ENCODE results near the gene SNX30. TPM values are rescaled to one million over a fixed set of nuclear protein-coding genes. Genes with fewer than 3 reads are reported as not detected.

The SNX30 gene
- total RNA-seq, 1 experiment from 2014 or later = 10.2 TPM

DNA sequence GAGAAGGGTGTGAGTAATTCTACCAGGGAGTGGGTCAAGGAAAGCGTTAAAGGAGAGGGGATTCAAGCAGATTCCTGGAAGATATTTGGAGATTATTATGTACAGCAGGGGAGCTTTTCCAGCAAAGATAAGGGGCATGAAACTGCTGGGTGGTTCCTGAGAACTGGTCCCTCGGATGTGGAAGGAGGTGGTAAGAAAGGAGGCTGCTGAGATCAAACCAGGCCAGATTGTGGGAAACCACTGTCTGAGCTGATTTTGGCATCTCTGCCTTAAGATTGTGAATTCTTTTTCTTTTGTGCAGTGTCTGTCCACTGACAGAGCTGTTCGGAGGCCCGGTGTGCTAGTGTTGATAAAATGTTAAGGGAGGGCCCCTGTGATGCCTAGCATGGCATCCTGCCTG, 45.4 kb downstream of the SNX30 start:
- H3K36me3 ChIP-seq = no peaks in the 10 kb centered on the region
- no peak overlapping the region for H3K27ac ChIP-seq
- H3K4me3 ChIP-seq = no peak overlapping the region
- DNase-seq (ENCODE audit: low read depth in 1 of 2, low spot score in 2 of 2) = no peak
- no peaks in the 10 kb centered on the region for H3K9me3 ChIP-seq (replicated peaks)
- no peaks in the 10 kb centered on the region for H3K27me3 ChIP-seq (replicated peaks)
- H3K4me1 ChIP-seq (replicated peaks) = no peaks in the 10 kb centered on the region

DNA sequence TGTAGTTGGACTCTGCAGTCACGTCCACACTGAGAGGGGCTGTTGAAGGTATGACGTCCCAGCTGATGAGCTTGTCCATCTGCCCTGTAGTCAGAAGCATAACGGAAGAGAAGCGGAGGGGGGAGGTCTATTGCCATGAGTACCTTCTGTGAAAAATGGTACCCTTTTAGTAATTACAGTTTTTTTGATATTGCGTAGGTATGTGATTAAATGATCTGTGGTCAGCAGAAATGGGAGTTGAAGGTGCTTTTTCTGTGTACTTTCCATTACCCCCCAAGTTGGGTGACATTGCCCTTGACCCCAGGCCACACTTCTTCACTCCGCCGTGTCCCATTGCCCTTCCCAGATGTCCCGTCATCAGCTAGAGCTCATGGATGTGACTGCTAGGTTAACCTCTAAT, 45.9 kb downstream of the SNX30 start:
- Histone ChIP-seq H3K27me3 (replicated peaks) (no peaks in the 10 kb centered on the region), H3K27ac (no peak overlapping the region), H3K4me3 (no peak overlapping the region), H3K36me3 (no peaks in the 10 kb centered on the region), H3K9me3 (replicated peaks) (no peaks in the 10 kb centered on the region), H3K4me1 (replicated peaks) (no peaks in the 10 kb centered on the region)
- DNase-seq (ENCODE audit: low read depth in 1 of 2, low spot score in 2 of 2) = no peak

DNA sequence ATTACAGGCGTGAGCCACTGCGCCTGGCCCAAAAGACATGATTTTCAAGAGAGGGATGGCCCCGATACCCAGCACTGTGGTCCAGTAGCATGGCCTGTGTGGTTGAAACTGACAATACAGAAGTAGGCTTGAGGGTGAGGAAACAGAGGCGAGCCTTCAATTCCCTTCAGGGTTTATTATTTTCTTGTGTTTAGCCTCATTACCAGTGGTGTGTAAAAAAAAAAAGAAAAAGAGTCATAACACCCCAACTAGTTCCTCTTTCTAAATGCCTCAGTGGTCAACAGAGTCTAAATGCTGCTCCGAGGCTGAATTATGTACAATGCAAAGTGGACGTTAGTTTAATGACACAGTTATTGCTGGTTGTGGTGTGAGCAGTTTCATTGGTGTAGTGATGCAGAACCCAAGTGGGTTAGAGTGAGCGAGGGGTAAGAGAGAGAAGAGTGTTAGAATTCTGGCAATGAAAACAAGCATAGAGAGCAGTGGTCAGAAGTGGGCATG, 58.8 kb downstream of the SNX30 start:
- Histone ChIP-seq H3K9me3 (replicated peaks) (no peaks in the 10 kb centered on the region), H3K4me1 (replicated peaks) (no peaks in the 10 kb centered on the region), H3K4me3 (no peak overlapping the region), H3K27me3 (replicated peaks) (no peaks in the 10 kb centered on the region), H3K36me3 (no peaks in the 10 kb centered on the region), H3K27ac (no peak overlapping the region)
- DNase-seq (ENCODE audit: low read depth in 1 of 2, low spot score in 2 of 2) = no peak

DNA sequence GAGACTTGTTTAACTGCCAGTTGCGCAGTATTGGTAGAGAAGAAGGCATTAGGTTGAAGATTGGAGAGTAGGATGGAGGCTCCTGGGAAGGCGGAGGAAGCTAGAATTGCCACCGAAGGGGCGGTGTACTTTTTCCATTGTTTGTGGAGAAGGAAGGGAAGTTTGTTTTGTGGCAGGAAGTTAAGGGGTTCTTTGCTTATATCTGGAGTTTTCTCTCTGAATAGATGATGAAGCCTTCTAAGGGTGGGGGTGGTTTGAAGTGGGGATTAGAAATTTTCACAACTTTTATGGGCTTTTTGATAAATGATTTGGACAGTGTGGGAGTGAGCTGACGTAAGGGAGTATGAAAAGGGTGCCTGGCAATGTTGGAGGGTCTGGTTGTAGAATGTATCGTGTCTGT, 59.3 kb downstream of the SNX30 start:
- no peak for DNase-seq (ENCODE audit: low read depth in 1 of 2, low spot score in 2 of 2)
- no peaks in the 10 kb centered on the region for H3K27me3 ChIP-seq (replicated peaks)
- no peak overlapping the region for H3K27ac ChIP-seq
- no peaks in the 10 kb centered on the region for H3K4me1 ChIP-seq (replicated peaks)
- no peaks in the 10 kb centered on the region for H3K36me3 ChIP-seq
- H3K9me3 ChIP-seq (replicated peaks) = no peaks in the 10 kb centered on the region
- no peak overlapping the region for H3K4me3 ChIP-seq

DNA sequence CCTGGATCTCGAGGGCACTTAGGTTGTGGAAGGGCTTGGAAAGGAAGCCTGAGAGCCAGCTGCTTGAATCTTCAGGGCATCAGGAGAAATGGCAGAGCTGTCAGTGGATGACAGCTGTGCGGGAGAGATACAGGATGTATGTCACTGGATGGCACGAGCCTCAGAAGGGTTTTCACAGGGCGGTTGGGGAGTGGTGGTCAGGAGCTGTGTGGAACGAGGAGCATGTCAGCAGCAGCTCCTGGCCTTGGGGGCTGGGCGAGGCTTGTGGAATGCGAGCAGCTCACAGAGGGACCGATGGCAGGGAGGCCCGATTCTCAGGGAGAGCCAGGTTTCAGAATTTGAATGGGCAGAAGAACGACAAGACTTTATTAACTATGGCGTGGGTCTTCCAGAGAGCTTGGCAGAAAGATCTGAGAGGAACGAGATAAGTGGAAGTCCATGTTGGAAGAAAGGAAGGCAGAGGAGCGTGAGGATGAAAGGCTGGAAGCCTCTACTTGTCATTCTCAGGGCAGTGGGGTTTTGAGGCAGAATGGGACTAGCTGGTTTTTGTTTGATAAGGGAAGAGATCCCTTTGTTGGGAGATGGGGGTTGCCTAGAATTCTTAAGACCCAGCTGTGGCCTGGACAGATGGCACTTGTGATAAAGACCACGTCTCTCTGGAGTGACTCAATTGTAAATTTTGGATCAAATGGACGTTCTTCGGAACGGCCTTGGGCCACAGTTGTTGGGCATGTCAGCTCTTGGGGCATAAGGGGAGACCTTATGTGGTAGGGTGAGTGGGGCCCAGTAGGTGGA, 60.3 kb downstream of the SNX30 start:
- no peak overlapping the region for H3K27ac ChIP-seq
- DNase-seq (ENCODE audit: low read depth in 1 of 2, low spot score in 2 of 2) = no peak
- no peaks in the 10 kb centered on the region for H3K36me3 ChIP-seq
- no peak overlapping the region for H3K4me3 ChIP-seq
- no peaks in the 10 kb centered on the region for H3K4me1 ChIP-seq (replicated peaks)
- H3K9me3 ChIP-seq (replicated peaks) = no peaks in the 10 kb centered on the region
- no peaks in the 10 kb centered on the region for H3K27me3 ChIP-seq (replicated peaks)

DNA sequence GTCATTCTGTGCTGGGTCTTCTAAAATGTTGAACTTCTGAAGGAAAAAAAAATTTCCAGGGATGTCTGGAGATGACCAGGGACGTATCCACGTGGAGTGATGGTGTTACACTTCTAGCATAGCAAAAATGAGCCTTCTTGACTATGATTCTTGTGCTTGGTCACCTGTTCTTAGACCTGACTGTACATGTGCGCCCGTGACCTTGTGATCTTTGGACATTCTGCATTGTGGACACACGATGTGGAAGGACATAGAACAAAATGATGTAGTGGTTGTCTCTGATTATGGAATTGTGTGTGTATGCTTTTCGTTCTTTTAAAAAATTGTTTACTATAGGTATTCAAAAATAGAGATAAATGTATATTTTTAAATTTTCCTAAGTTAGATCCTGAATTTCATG, 61.0 kb downstream of the SNX30 start:
- no peaks in the 10 kb centered on the region for H3K36me3 ChIP-seq
- DNase-seq (ENCODE audit: low read depth in 1 of 2, low spot score in 2 of 2) = no peak
- H3K4me1 ChIP-seq (replicated peaks) = no peaks in the 10 kb centered on the region
- no peak overlapping the region for H3K4me3 ChIP-seq
- H3K9me3 ChIP-seq (replicated peaks) = no peaks in the 10 kb centered on the region
- no peaks in the 10 kb centered on the region for H3K27me3 ChIP-seq (replicated peaks)
- H3K27ac ChIP-seq = no peak overlapping the region

DNA sequence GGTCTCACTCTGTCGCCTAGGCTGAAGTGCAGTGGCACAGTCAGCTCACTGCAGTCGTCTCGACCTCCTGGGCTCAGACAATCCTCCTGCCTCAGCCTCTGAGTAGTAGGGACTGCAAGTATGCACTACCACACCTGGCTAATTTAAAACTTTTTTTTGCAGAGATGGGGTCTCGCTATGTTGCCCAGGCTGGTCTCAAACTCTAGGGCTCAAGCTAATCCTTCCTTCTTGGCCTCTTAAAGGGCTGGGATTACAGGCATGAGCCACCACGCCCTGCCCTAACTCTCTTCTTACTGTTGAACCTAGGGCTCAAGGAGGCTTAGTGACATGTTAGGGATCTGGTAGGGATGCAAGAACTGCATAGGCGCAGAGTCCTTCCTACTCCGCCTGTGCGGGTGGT, 65.3 kb downstream of the SNX30 start:
- H3K27ac ChIP-seq = no peak overlapping the region
- no peaks in the 10 kb centered on the region for H3K9me3 ChIP-seq (replicated peaks)
- 0 out of 2 replicates have a peak, but pooled peaks cover 3% of the 10 kb centered on the region for H3K36me3 ChIP-seq
- no peaks in the 10 kb centered on the region for H3K27me3 ChIP-seq (replicated peaks)
- DNase-seq (ENCODE audit: low read depth in 1 of 2, low spot score in 2 of 2) = no peak
- no peaks in the 10 kb centered on the region for H3K4me1 ChIP-seq (replicated peaks)
- H3K4me3 ChIP-seq = no peak overlapping the region

DNA sequence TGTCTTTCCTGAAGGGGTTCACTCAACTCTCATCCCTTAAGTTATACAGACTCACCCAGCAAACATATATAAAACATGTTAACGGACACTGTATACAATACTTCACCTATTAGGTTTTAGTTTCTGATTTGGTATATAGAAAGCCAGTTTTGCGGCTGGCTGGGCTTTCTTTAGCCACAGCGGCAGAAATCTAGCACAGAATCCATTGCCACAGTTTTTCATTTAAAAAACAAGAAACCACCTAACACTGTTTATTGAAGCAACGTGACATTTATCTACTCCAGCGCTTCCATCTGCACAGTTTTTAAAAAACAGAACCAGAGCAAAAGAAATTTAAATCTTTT, 67.3 kb downstream of the SNX30 start:
- H3K4me3 ChIP-seq = no peak overlapping the region
- H3K9me3 ChIP-seq (replicated peaks) = no peaks in the 10 kb centered on the region
- no peak for DNase-seq (ENCODE audit: low read depth in 1 of 2, low spot score in 2 of 2)
- no peaks in the 10 kb centered on the region for H3K4me1 ChIP-seq (replicated peaks)
- no peaks in the 10 kb centered on the region for H3K27me3 ChIP-seq (replicated peaks)
- H3K27ac ChIP-seq = no peak overlapping the region
- 0 out of 2 replicates have a peak, but pooled peaks cover 3% of the 10 kb centered on the region for H3K36me3 ChIP-seq

DNA sequence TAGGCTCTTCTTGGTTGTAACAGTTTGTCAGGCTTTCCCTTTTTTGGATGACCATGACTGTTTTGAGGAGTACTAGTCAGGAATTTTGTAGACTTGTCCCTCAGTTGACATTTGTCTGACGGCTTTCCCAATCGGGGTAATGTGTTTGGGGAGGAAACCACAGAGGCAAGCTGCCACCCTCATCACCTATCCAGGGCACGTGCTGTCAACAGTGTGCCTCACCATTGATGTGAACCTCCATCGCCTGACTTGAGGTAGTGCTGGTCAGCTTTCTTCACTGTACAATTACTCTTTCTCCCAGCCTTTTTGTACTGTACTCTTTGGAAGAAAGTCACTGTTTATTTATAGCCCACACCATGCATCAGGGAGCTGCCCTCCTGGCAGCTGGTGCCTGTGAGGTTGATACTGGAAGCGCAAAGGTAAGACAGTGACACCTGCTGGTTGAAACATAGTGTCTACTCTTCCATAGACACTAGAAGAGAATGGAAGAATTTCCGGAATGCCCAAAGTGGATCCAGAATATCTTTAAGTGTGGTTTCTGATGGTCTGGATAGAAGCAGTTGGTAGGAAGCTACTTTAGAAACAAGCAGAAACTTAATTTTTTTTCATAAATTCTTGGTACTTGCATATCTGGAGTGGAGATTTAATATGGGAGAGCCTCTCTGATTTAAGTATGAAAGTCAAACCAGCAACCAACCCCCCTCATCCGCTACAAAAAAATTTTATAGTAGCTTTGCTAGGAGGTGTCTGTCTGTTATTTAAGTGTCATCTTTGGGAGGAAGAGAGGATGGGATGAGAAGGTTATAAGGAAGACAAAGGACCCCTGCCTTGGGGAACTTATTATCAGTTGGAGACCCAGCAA, 69.3 kb downstream of the SNX30 start:
- no peaks in the 10 kb centered on the region for H3K27me3 ChIP-seq (replicated peaks)
- H3K27ac ChIP-seq = no peak overlapping the region
- H3K4me3 ChIP-seq = no peak overlapping the region
- no peaks in the 10 kb centered on the region for H3K4me1 ChIP-seq (replicated peaks)
- no peaks in the 10 kb centered on the region for H3K9me3 ChIP-seq (replicated peaks)
- peak in 1 of 2 experiments; percentile 28 for DNase-seq (ENCODE audit: low read depth in 1 of 2, low spot score in 2 of 2)
- 0 out of 2 replicates have a peak, but pooled peaks cover 3% of the 10 kb centered on the region for H3K36me3 ChIP-seq

DNA sequence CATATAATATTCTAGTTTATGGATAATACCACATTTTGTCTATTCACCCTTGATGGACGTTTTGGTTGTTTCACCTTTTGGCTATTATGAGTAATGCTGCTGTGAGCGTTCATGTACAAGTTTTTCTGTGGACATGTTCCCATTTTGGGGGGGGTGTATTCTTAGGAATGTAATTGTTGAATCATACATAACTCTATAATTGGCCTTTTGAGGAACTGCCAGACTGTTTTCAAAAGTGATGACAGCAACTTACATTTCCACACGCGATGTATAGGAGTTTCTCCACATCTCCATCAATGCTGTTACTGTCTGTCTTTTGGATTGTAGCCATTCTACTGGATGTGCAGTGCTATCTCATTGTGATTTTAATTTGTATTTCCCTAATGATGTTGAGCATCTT, 70.3 kb downstream of the SNX30 start:
- no peak overlapping the region for H3K27ac ChIP-seq
- H3K36me3 ChIP-seq = 0 out of 2 replicates have a peak, but pooled peaks cover 3% of the 10 kb centered on the region
- H3K27me3 ChIP-seq (replicated peaks) = no peaks in the 10 kb centered on the region
- H3K4me3 ChIP-seq = no peak overlapping the region
- H3K9me3 ChIP-seq (replicated peaks) = no peaks in the 10 kb centered on the region
- DNase-seq (ENCODE audit: low read depth in 1 of 2, low spot score in 2 of 2) = no peak
- H3K4me1 ChIP-seq (replicated peaks) = no peaks in the 10 kb centered on the region

DNA sequence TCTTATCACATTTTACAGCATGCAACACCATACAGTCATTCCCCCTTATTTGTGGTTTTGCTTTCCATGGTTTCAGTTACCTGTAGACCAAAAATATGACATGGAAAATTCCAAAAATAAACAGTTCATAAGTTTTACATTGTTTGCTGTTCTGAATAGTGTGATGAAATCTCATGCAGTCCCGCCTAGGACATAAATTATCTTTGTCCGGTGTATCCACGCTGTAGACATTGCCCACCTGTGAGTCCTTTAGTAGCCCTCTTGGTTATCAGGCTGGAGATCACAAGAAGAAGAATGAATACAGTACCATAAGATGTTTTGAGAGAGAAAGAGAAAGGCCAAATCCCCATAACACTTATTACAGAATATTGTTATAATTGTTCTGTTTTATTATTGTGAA, 72.1 kb downstream of the SNX30 start:
- no peaks in the 10 kb centered on the region for H3K9me3 ChIP-seq (replicated peaks)
- DNase-seq (ENCODE audit: low read depth in 1 of 2, low spot score in 2 of 2) = no peak
- H3K27ac ChIP-seq = no peak overlapping the region
- no peaks in the 10 kb centered on the region for H3K4me1 ChIP-seq (replicated peaks)
- no peaks in the 10 kb centered on the region for H3K27me3 ChIP-seq (replicated peaks)
- no peak overlapping the region for H3K4me3 ChIP-seq
- H3K36me3 ChIP-seq = 0 out of 2 replicates have a peak, but pooled peaks cover 1% of the 10 kb centered on the region

DNA sequence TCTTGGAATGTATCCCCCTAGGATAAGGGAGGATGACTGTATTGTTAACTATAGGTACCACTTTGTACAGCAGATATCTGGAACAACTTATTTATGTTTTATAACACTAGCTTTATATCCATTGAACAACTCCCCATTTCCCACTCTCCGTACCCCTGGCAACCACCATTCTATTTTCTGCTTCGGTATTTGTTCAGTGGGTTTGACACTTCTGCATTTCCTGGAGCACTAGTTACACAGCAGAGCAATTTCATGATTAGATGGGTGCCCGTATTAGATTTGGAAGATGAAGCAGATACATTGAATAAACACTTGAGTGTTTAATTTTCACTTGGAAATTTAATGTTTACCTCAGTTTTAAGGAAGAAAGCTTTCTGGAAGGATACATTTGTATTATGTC, 72.7 kb downstream of the SNX30 start:
- H3K36me3 ChIP-seq = no peaks in the 10 kb centered on the region
- no peaks in the 10 kb centered on the region for H3K4me1 ChIP-seq (replicated peaks)
- H3K9me3 ChIP-seq (replicated peaks) = no peaks in the 10 kb centered on the region

DNA sequence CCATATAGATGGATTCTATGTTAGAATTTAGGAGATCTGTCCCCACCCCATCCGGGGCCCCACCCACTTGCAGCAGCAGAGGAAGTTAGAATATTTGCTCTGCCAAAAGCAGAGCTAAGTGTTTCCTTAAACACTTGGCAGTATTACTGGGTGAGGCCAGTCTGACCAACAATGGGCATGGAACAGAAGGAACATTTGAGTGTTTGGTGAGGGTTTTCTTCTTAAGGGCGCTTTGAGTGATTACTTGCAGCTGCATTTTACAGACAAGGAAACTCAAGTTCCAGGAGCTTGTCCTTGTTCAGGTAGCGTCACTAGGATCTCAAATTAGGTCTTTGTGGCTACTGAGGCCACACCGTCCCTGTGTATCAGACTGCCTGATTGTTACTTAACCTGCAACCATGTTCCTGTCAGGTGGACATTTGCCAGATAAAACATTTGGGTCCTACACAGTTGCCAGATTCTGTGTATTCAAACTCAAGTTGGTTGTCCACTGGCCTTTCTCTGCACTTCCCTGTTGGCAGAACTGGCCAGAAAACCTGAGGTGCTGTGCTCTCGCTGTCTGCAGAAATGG, 80.8 kb downstream of the SNX30 start:
- H3K4me1 ChIP-seq (replicated peaks) = no peaks in the 10 kb centered on the region
- no peak overlapping the region for H3K27ac ChIP-seq
- H3K4me3 ChIP-seq = no peak overlapping the region
- H3K9me3 ChIP-seq (replicated peaks) = no peaks in the 10 kb centered on the region
- H3K27me3 ChIP-seq (replicated peaks) = no peaks in the 10 kb centered on the region
- no peaks in the 10 kb centered on the region; the same call in 1 of the 2 replicates for H3K36me3 ChIP-seq
- DNase-seq (ENCODE audit: low read depth in 1 of 2, low spot score in 2 of 2) = no peak

More for the DNA sequence above, 72.7 kb downstream of the SNX30 start:
- no peak for DNase-seq (ENCODE audit: low read depth in 1 of 2, low spot score in 2 of 2)
- no peak overlapping the region for H3K4me3 ChIP-seq
- H3K27ac ChIP-seq = no peak overlapping the region
- H3K27me3 ChIP-seq (replicated peaks) = no peaks in the 10 kb centered on the region

DNA sequence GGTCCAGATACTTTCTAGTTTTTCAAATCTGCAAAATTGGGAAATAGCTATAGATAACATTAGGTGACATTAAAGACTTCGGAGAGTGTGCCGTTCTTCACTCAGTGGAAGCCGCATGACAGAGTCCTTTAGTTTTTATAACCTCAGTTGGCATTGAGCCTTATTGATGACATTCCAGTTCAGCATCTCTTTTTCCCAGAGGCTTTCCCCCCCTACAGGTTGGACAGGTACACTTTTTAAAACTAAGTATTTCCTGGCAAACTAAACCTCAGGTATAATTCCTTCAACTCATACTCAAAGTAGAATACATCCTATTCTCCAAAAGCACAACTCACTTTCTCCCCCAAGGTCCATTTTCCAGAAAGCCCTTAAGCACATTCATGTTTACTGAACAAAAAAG, 81.4 kb downstream of the SNX30 start:
- no peak for DNase-seq (ENCODE audit: low read depth in 1 of 2, low spot score in 2 of 2)
- Histone ChIP-seq H3K27me3 (replicated peaks) (no peaks in the 10 kb centered on the region), H3K4me3 (no peak overlapping the region), H3K4me1 (replicated peaks) (no peaks in the 10 kb centered on the region), H3K27ac (no peak overlapping the region), H3K9me3 (replicated peaks) (no peaks in the 10 kb centered on the region), H3K36me3 (no peaks in the 10 kb centered on the region; the same call in 1 of the 2 replicates)
